Endothelial cell of coronary artery (primary cell): ENCODE measurements around the gene SNU13. TPM values are rescaled to one million over a fixed set of nuclear protein-coding genes. Genes with fewer than 3 reads are reported as not detected.

Experiments used
- total RNA-seq: library from RNA; depleted of rRNA; stranded (reverse); fragments of >200 nt; gene quantifications from 2 replicates; pipeline ENCODE4 v1.2.3, GENCODE V29; 2014

The SNU13 gene
- 86.8 and 90.6 TPM in 2 replicates for total RNA-seq

DNA sequence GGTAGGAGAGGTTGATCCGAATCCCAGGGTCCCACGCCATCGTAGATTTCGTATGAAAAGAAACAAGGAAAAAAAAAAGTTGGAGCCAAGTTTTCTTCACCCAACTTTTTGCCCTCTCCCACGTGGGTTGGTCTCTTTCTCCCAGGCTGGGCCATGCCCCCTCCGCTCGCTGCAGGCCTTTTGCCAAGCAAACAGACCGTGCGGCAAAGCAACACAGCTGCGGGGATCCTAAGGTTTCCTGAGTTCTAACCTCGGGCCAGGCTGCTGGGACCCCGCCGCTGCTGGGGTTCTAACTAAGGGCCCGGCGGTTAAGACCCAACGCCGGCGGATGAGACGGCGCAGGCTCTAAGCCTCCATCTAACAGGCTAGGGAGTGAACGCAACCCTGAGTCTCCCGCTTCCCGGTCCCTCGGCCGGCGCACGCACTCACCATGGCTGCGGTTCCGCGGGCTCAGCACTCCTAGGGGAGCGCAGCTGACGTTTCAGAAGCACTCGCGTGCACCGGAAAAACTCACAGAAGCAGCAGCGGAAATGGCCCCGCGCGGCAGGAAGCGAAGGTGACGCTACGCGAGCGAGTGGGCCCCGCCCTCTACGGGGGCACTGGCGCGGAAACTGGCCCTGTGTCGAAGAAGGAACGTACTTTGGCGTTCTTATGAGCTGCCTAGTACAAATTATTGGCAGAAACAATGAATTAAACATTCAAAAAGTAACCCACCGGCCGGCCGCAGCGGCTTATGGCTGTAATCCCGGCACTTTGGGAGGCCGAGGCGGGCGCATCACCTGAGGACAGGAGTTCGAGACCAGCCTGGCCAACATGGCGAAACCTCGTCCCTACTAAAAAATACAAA, at the start of gene SNU13:
SNU13 (minus strand) TSS at position 503 of the 847 bp plus-strand sequence; CDS start at position 432, 71 bp downstream.

DNA sequence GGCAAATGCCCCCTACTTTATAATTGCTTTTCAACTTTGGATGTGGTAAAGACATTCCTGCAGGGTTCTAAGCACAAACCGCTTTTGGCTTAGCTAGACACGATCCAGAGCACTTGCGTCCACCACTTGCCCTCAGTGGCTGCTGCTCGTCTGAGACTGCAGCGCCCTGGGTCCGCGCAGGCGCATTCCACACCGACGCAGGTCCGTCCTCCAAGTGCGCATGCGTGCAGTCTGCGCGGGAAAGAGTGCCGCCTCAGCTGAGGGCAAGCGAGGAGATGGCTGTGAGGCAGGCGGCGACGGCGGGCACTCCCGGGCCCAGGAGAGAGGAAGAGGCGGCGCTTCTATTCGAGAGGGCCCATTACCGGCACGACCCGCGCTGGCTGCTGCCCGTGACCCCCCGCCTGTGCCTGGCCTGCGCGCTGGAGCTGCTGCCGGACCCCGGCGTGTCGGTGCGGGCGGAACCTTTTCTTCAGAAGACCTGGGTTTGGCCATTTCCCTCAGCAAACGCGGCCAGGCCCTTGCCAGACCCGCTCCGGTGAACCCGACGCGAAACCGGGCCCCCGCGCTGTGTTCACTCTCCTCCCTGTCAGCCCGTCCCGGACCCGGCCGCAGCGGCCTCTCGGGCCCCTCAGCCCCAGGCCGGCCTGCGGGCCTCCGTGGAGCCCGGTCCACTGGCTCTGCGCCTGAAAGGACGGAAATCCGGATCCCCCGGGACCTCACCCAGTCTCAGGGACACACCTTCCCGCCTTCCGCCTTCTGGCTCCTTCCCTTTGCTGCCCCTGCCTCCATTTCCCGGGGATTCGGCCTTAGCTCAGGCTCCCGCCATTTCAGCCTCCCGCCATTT, 10.8 kb upstream of the SNU13 start, which contains the start of gene MEI1:
MEI1 (plus strand) TSS at position 240 of the 844 bp plus-strand sequence; CDS start at position 276, 36 bp downstream.

Other genes with a start within 250 kb of the SNU13 start
- 13.9 and 16.5 TPM in 2 replicates for gene TOB2, start 242.1 kb downstream of the SNU13 start, total RNA-seq
- 74.2 and 84.1 TPM in 2 replicates for gene PHF5A, start 220.2 kb downstream of the SNU13 start, total RNA-seq
- gene ACO2, start 219.8 kb downstream of the SNU13 start, total RNA-seq = 73.3 and 73.9 TPM in 2 replicates
- gene POLR3H, start 144.4 kb downstream of the SNU13 start, total RNA-seq = 20.0 and 20.7 TPM in 2 replicates
- not detected in 2 replicates for gene CSDC2, start 127.9 kb downstream of the SNU13 start, total RNA-seq
- 2.5 and 6.0 TPM in 2 replicates for gene PMM1, start 99.0 kb downstream of the SNU13 start, total RNA-seq
- gene DESI1, start 67.8 kb downstream of the SNU13 start, total RNA-seq = 16.6 and 21.2 TPM in 2 replicates
- gene XRCC6, start 67.6 kb downstream of the SNU13 start, total RNA-seq = 329 and 387 TPM in 2 replicates
- 0.56 and 0.81 TPM in 2 replicates for gene MEI1, start 10.6 kb upstream of the SNU13 start, total RNA-seq
- gene CCDC134, start 111.8 kb upstream of the SNU13 start, total RNA-seq = 5.0 and 6.1 TPM in 2 replicates
- gene SREBF2, start 144.2 kb upstream of the SNU13 start, total RNA-seq = 23.4 and 40.6 TPM in 2 replicates
- gene SHISA8, start 226.2 kb upstream of the SNU13 start, total RNA-seq = not detected in 2 replicates
- under 0.01 TPM in 1 of 2 replicates, not detected in the other for gene TNFRSF13C, start 237.9 kb upstream of the SNU13 start, total RNA-seq